DMS53 treated with DMSO at 0.1 percent for 48 hours (cell line): ENCODE results near the gene GAS2.

Experiments
- DNase-seq: peaks from one replicate; lab custom pipeline; 2025; ENCODE audit not compliant: unreplicated experiment; lab: John Stamatoyannopoulos, UW

The GAS2 gene

GRCh38 chr11:22860241-22860640, 193.8 kb downstream of the GAS2 start, which contains the start of gene CCDC179:
TSS of gene CCDC179 (minus strand) at chr11:22860474. CDS start at chr11:22860421, 53 bp downstream.
- no peak for DNase-seq
